Esophagus muscularis mucosa (tissue), 4 donors: ENCODE data around the gene RDH12.

Source experiments
- EP300 ChIP-seq: sonication (generic); formaldehyde crosslinking; IDR thresholded peaks from one replicate; pipeline ENCODE4 v1.6.1; 2017; ENCODE audit warnings: antibody characterized with exemption
- POLR2A ChIP-seq: fragments of 450-650 bp; IDR thresholded peaks from one replicate; pipeline ENCODE4 v1.6.1; 2017; ENCODE audit warnings: antibody characterized with exemption, moderate library complexity, mild to moderate bottlenecking, low read depth
- POLR2AphosphoS5 ChIP-seq, 2 donors: sonication (generic); formaldehyde crosslinking; IDR thresholded peaks; one replicate each; pipeline ENCODE4 v1.6.1; 2017; ENCODE audit warnings: antibody characterized with exemption in 2 of 2
- TF ChIP-seq, protein P1 (sequence below), 3 experiments: fragments of 200-600 bp in 2 of 3; fragments of 450-650 bp in 1 of 3; sonication (generic) in 2 of 3; IDR thresholded peaks; one replicate each; pipeline ENCODE4 v1.5.1; 2017 to 2019; ENCODE audit warnings: antibody characterized with exemption in 3 of 3, mild to moderate bottlenecking in 2 of 3, moderate library complexity in 1 of 3

GRCh38 chr14:67734675-67735074, 33.0 kb downstream of the RDH12 start:
- TF ChIP-seq POLR2A (no peak), EP300 (no peak), POLR2AphosphoS5 (IDR thresholded peaks at IDR 0.05) (no peak)
- TF ChIP-seq, protein P1, sequence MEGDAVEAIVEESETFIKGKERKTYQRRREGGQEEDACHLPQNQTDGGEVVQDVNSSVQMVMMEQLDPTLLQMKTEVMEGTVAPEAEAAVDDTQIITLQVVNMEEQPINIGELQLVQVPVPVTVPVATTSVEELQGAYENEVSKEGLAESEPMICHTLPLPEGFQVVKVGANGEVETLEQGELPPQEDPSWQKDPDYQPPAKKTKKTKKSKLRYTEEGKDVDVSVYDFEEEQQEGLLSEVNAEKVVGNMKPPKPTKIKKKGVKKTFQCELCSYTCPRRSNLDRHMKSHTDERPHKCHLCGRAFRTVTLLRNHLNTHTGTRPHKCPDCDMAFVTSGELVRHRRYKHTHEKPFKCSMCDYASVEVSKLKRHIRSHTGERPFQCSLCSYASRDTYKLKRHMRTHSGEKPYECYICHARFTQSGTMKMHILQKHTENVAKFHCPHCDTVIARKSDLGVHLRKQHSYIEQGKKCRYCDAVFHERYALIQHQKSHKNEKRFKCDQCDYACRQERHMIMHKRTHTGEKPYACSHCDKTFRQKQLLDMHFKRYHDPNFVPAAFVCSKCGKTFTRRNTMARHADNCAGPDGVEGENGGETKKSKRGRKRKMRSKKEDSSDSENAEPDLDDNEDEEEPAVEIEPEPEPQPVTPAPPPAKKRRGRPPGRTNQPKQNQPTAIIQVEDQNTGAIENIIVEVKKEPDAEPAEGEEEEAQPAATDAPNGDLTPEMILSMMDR (IDR thresholded peaks at IDR 0.05): no peak
